ENCODE results near the gene DGCR8.

DNA sequence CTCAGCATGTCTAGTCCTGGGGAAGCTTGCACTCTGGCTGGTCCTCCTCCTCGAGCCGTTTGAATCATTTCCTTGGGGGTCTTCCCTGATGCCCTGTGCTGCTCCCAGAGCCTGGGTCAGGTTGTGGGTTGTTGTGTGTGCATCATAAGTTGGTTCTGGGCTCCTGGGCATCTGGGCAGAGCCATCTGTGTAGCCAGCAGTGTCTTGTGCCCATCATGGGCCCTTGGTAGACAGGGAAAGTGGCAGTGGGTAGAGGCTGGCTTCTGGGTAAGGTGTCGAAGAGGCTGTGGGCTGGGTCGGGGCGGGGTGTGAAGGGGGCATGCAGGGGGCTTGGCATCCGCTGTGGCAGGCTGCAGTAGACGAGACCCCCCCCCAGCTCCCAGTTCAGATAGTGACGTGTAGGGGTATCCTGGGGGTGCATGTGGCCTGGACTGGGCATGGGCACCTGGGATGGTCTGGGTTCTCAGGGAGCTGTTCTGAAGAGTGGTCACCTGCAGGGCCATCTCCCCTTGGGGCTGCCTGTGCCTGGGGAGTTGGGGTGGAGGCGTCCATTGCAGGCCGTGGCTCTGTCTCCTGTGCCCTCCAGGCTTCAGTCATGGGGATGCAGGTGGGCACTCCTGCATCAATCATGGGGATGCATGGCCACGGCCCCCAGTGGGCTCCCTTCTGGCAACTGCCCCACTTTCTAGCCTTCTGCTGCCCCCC is 44.2 kb downstream of the DGCR8 start:
- no peak for TF ChIP-seq ZFP3 (CRISPR knock-in tag; IDR thresholded peaks at IDR 0.05)
- TF ChIP-seq ZFP30 (CRISPR knock-in tag; IDR thresholded peaks at IDR 0.05): no peak
- no peak for TF ChIP-seq CSDC2 (CRISPR knock-in tag; IDR thresholded peaks at IDR 0.05)
- TF ChIP-seq TCF4 (CRISPR knock-in tag; IDR thresholded peaks at IDR 0.05; ENCODE audit: borderline replicate concordance): no peak
- TF ChIP-seq SNAI2 (CRISPR knock-in tag; IDR thresholded peaks at IDR 0.05): no peak
- TF ChIP-seq, protein P1, sequence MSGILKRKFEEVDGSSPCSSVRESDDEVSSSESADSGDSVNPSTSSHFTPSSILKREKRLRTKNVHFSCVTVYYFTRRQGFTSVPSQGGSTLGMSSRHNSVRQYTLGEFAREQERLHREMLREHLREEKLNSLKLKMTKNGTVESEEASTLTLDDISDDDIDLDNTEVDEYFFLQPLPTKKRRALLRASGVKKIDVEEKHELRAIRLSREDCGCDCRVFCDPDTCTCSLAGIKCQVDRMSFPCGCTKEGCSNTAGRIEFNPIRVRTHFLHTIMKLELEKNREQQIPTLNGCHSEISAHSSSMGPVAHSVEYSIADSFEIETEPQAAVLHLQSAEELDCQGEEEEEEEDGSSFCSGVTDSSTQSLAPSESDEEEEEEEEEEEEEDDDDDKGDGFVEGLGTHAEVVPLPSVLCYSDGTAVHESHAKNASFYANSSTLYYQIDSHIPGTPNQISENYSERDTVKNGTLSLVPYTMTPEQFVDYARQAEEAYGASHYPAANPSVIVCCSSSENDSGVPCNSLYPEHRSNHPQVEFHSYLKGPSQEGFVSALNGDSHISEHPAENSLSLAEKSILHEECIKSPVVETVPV (CRISPR knock-in tag; IDR thresholded peaks at IDR 0.05): no peak
- TF ChIP-seq, protein P2, sequence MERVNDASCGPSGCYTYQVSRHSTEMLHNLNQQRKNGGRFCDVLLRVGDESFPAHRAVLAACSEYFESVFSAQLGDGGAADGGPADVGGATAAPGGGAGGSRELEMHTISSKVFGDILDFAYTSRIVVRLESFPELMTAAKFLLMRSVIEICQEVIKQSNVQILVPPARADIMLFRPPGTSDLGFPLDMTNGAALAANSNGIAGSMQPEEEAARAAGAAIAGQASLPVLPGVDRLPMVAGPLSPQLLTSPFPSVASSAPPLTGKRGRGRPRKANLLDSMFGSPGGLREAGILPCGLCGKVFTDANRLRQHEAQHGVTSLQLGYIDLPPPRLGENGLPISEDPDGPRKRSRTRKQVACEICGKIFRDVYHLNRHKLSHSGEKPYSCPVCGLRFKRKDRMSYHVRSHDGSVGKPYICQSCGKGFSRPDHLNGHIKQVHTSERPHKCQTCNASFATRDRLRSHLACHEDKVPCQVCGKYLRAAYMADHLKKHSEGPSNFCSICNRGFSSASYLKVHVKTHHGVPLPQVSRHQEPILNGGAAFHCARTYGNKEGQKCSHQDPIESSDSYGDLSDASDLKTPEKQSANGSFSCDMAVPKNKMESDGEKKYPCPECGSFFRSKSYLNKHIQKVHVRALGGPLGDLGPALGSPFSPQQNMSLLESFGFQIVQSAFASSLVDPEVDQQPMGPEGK (CRISPR knock-in tag; IDR thresholded peaks at IDR 0.05; ENCODE audit: borderline replicate concordance): no peak

All from SK-N-SH treated with all-trans-retinoic acid at 6 μM for 48 hours (cell line).